Mesendoderm (in vitro differentiated cells): ENCODE results near the gene DUOX2.

ENCODE experiments used
- DNase-seq: peaks from one replicate; pipeline ENCODE4 v3.0.0; 2013
- H2AK5ac ChIP-seq: 2 replicates; pipeline ENCODE4 v1.6.1; 2013; ENCODE audit warnings: low read length, inconsistent platforms
- H2BK120ac ChIP-seq: 2 replicates; pipeline ENCODE4 v1.6.1; 2013; ENCODE audit warnings: low read depth, mild to moderate bottlenecking, low read length, moderate library complexity, mixed read lengths
- H2BK15ac ChIP-seq: replicated peaks from 2 replicates; pipeline ENCODE4 v1.6.1; 2013; ENCODE audit warnings: low read depth, mild to moderate bottlenecking, moderate library complexity
- H2BK5ac ChIP-seq: 2 replicates; pipeline ENCODE4 v1.6.1; 2013; ENCODE audit warnings: low read length, inconsistent platforms
- H3K18ac ChIP-seq: 2 replicates; pipeline ENCODE4 v1.6.1; 2013; ENCODE audit warnings: mild to moderate bottlenecking, low read length, mixed read lengths
- H3K23ac ChIP-seq: one replicate; pipeline ENCODE4 v1.6.1; 2013; ENCODE audit warnings: low read length
- H3K27ac ChIP-seq: 2 replicates; pipeline ENCODE4 v1.5.1; 2013; ENCODE audit warnings: low read depth, mild to moderate bottlenecking, inconsistent platforms, low read length, moderate library complexity
- H3K27me3 ChIP-seq: 2 replicates; pipeline ENCODE4 v1.6.1; 2013; ENCODE audit warnings: low read length, control low read depth, mild to moderate bottlenecking, inconsistent platforms; ENCODE audit not compliant: insufficient read depth, poor library complexity
- H3K36me3 ChIP-seq: 2 replicates; pipeline ENCODE4 v1.6.1; 2013; ENCODE audit warnings: low read length, inconsistent platforms; ENCODE audit not compliant: control insufficient read depth, insufficient read depth
- H3K4ac ChIP-seq: one replicate; pipeline ENCODE4 v1.6.1; 2013; ENCODE audit warnings: low read depth, mild to moderate bottlenecking, low read length, moderate library complexity
- H3K4me1 ChIP-seq: 2 replicates; pipeline ENCODE4 v1.6.1; 2013; ENCODE audit warnings: low read depth, low read length, inconsistent platforms; ENCODE audit not compliant: control insufficient read depth
- H3K4me2 ChIP-seq: 2 replicates; pipeline ENCODE4 v1.6.1; 2013; ENCODE audit warnings: low read length
- H3K4me3 ChIP-seq: 2 replicates; pipeline ENCODE4 v1.5.1; 2013; ENCODE audit warnings: mild to moderate bottlenecking, low read length
- H3K56ac ChIP-seq: one replicate; pipeline ENCODE4 v1.6.1; 2013; ENCODE audit warnings: low read length
- H3K79me1 ChIP-seq: 2 replicates; pipeline ENCODE4 v1.6.1; 2013; ENCODE audit warnings: low read length, inconsistent platforms
- H3K79me2 ChIP-seq: 2 replicates; pipeline ENCODE4 v1.6.1; 2013; ENCODE audit warnings: mild to moderate bottlenecking, low read length; ENCODE audit not compliant: control insufficient read depth, insufficient read depth
- H3K9ac ChIP-seq: 2 replicates; pipeline ENCODE4 v1.6.1; 2013; ENCODE audit warnings: low read length, inconsistent platforms
- H4K5ac ChIP-seq: one replicate; pipeline ENCODE4 v1.6.1; 2013; ENCODE audit warnings: low read length
- H4K8ac ChIP-seq: one replicate; pipeline ENCODE4 v1.6.1; 2013; ENCODE audit warnings: low read depth, mild to moderate bottlenecking, control low read depth, low read length, moderate library complexity
- WGBS: extraction: QIAGEN DNeasy Blood & Tissue Kit; methylation state at CpG from one replicate; pipeline ENCODE4 v1.1.7; 2013; ENCODE audit warnings: low lambda C conversion rate, missing lambda C conversion rate; ENCODE audit not compliant: insufficient coverage; ENCODE audit errors: extremely low coverage; 5-methylcytosine and 5-hydroxymethylcytosine counted together

The DUOX2 gene

GRCh38 chr15:45129651-45130129 lies 15.7 kb upstream of the DUOX2 start, which contains the start of the genes DUOX1 and DUOXA1:
TSS of gene DUOX1 (plus strand) at chr15:45129994. CDS start at chr15:45131967, 1,973 bp downstream.
TSS of gene DUOXA1 (minus strand) at chr15:45129879. CDS start at chr15:45123014, 6,865 bp downstream.
- no peaks in the 10 kb centered on the region for H3K36me3 ChIP-seq
- no peak within 1 kb of the TSS for H3K18ac ChIP-seq
- no peaks in the 10 kb centered on the region for H3K4me1 ChIP-seq
- H2BK5ac ChIP-seq, result no peak within 1 kb of the TSS
- DNase-seq, result peak; percentile 48
- no peak within 1 kb of the TSS for H2AK5ac ChIP-seq
- H2BK15ac ChIP-seq, result no peak within 1 kb of the TSS
- no peak within 1 kb of the TSS for H4K5ac ChIP-seq
- H3K79me2 ChIP-seq, result no peaks in the 10 kb centered on the region
- H3K56ac ChIP-seq, result peak within 1 kb of the TSS; percentile 49
- no peak within 1 kb of the TSS for H3K4ac ChIP-seq
- no peaks in the 10 kb centered on the region for H3K79me1 ChIP-seq
- H3K9ac ChIP-seq, result peak within 1 kb of the TSS; percentile 21
- no peak within 1 kb of the TSS for H3K23ac ChIP-seq
- no peak within 1 kb of the TSS for H3K27ac ChIP-seq
- H4K8ac ChIP-seq, result no peak within 1 kb of the TSS
- H3K4me3 ChIP-seq, result no peak within 1 kb of the TSS
- no CpG with 5 or more reads among the region's 46 CpGs for whole genome bisulfite sequencing
- peaks cover 69% of the 10 kb centered on the region for H3K27me3 ChIP-seq
- no peak within 1 kb of the TSS for H2BK120ac ChIP-seq
- peak within 1 kb of the TSS; percentile 19 for H3K4me2 ChIP-seq

GRCh38 chr15:45128971-45129639 lies 15.1 kb upstream of the DUOX2 start:
- Histone ChIP-seq H3K4me1 (no peaks in the 10 kb centered on the region), H3K36me3 (no peaks in the 10 kb centered on the region), H3K18ac (no peak overlapping the region), H3K56ac (peak overlapping the region; percentile 18), H3K27me3 (peaks cover 63% of the 10 kb centered on the region), H3K4me3 (no peak overlapping the region), H3K9ac (no peak overlapping the region), H2BK120ac (no peak overlapping the region), H3K79me1 (no peaks in the 10 kb centered on the region), H2AK5ac (no peak overlapping the region), H4K8ac (no peak overlapping the region), H3K23ac (no peak overlapping the region), H2BK5ac (no peak overlapping the region), H3K4ac (no peak overlapping the region), H3K79me2 (no peaks in the 10 kb centered on the region), H2BK15ac (no peak overlapping the region), H3K27ac (no peak overlapping the region), H4K5ac (no peak overlapping the region), H3K4me2 (peak overlapping the region; percentile 19)
- DNase-seq, result no peak
- WGBS, result no CpG with 5 or more reads among the region's 47 CpGs

GRCh38 chr15:45126535-45127158 lies 12.7 kb upstream of the DUOX2 start:
- H3K27me3 ChIP-seq, result peaks cover 43% of the 10 kb centered on the region
- no peak overlapping the region for H2AK5ac ChIP-seq
- no peak overlapping the region for H2BK120ac ChIP-seq
- no peak overlapping the region for H3K56ac ChIP-seq
- no peak overlapping the region for H4K5ac ChIP-seq
- H3K4me2 ChIP-seq, result no peak overlapping the region
- H3K79me2 ChIP-seq, result no peaks in the 10 kb centered on the region
- H4K8ac ChIP-seq, result no peak overlapping the region
- no peak for DNase-seq
- no peak overlapping the region for H3K18ac ChIP-seq
- H3K27ac ChIP-seq, result no peak overlapping the region
- WGBS, result 100% methylated on average over 2 of the region's 2 CpGs
- no peak overlapping the region for H3K4me3 ChIP-seq
- no peaks in the 10 kb centered on the region for H3K36me3 ChIP-seq
- no peaks in the 10 kb centered on the region for H3K79me1 ChIP-seq
- H3K23ac ChIP-seq, result no peak overlapping the region
- no peak overlapping the region for H2BK15ac ChIP-seq
- H3K9ac ChIP-seq, result no peak overlapping the region
- no peak overlapping the region for H3K4ac ChIP-seq
- no peaks in the 10 kb centered on the region for H3K4me1 ChIP-seq
- no peak overlapping the region for H2BK5ac ChIP-seq

- H2BK5ac ChIP-seq, result no peak overlapping the region
- no peak overlapping the region for H3K4me3 ChIP-seq
- no peak overlapping the region for H4K5ac ChIP-seq
- H3K23ac ChIP-seq, result no peak overlapping the region
- H3K56ac ChIP-seq, result no peak overlapping the region
- H2BK15ac ChIP-seq, result no peak overlapping the region
- H2BK120ac ChIP-seq, result no peak overlapping the region
- H3K9ac ChIP-seq, result no peak overlapping the region
- H3K4ac ChIP-seq, result no peak overlapping the region
- peaks cover 19% of the 10 kb centered on the region for H3K27me3 ChIP-seq
- H4K8ac ChIP-seq, result no peak overlapping the region
- H3K79me1 ChIP-seq, result no peaks in the 10 kb centered on the region
- no peak overlapping the region for H3K27ac ChIP-seq
- no peak overlapping the region for H3K18ac ChIP-seq
- H3K4me1 ChIP-seq, result no peaks in the 10 kb centered on the region
- H2AK5ac ChIP-seq, result no peak overlapping the region
- no peaks in the 10 kb centered on the region for H3K79me2 ChIP-seq
- H3K36me3 ChIP-seq, result no peaks in the 10 kb centered on the region
- no peak for DNase-seq
- H3K4me2 ChIP-seq, result no peak overlapping the region
These were observed 9.4 kb upstream of the DUOX2 start for GRCh38 chr15:45123397-45123796.

GRCh38 chr15:45122719-45123118 lies 8.7 kb upstream of the DUOX2 start:
- DNase-seq, result no peak
- no peaks in the 10 kb centered on the region for H3K4me1 ChIP-seq
- no peak overlapping the region for H3K56ac ChIP-seq
- H4K8ac ChIP-seq, result no peak overlapping the region
- no peak overlapping the region for H2BK15ac ChIP-seq
- no peak overlapping the region for H3K4ac ChIP-seq
- no peak overlapping the region for H2BK120ac ChIP-seq
- no peaks in the 10 kb centered on the region for H3K79me1 ChIP-seq
- no peak overlapping the region for H2AK5ac ChIP-seq
- no peak overlapping the region for H3K4me3 ChIP-seq
- H3K23ac ChIP-seq, result no peak overlapping the region
- no peak overlapping the region for H4K5ac ChIP-seq
- no peak overlapping the region for H3K9ac ChIP-seq
- peaks cover 13% of the 10 kb centered on the region for H3K27me3 ChIP-seq
- H3K36me3 ChIP-seq, result no peaks in the 10 kb centered on the region
- no peak overlapping the region for H3K27ac ChIP-seq
- H3K79me2 ChIP-seq, result no peaks in the 10 kb centered on the region
- H2BK5ac ChIP-seq, result no peak overlapping the region
- H3K18ac ChIP-seq, result no peak overlapping the region
- WGBS, result no CpG with 5 or more reads among the region's 7 CpGs
- H3K4me2 ChIP-seq, result no peak overlapping the region
